HepG2 (cell line): ENCODE measurements around the gene REST. TPM values are rescaled to one million over a fixed set of nuclear protein-coding genes. Genes with fewer than 3 reads are reported as not detected.
"Not testable (repeated sequence)": the region's sequence is repeated elsewhere in the genome, so short reads cannot be mapped to it uniquely, and the experiment has no call there.

Experiments
- ATAC-seq: fragments of 200-7000 bp; cut with Tn5 transposase; 3 replicates; pipeline ENCODE4 v1.9.1; 2020; ENCODE audit warnings: mild to moderate bottlenecking, moderate library complexity
- BruUV-seq: library from RNA; stranded (reverse); fragments of 400-500 nt; replicated peaks from 2 replicates; lab custom pipeline; 2021; lab: Mats Ljungman, UMichigan
- CTCF ChIA-PET: fragments of 300-600 bp; formaldehyde crosslinking; extraction: SDS; loops from one replicate; lab custom pipeline; 2021; ENCODE audit warnings: low total read pairs, inconsistent platforms, low intra/inter-chr PET ratio; lab: Yijun Ruan, JAX
- POLR2A ChIA-PET: fragments of 350-600 bp; sonication (Branson Sonifier 250); formaldehyde crosslinking; loops from one replicate; lab custom pipeline; 2020; ENCODE audit warnings: antibody characterized with exemption, inconsistent platforms; lab: Yijun Ruan, JAX
- DNase-seq: peaks from one replicate; pipeline ENCODE4 v3.0.0-alpha.2; 2015; ENCODE audit warnings: low spot score
- FAIRE-seq: peaks from 3 replicates; lab custom pipeline; 2011; peaks lifted over from hg19 to GRCh38; lab: Jason Lieb, UNC
- H2AFZ ChIP-seq: one replicate; pipeline ENCODE4 v1.6.1; 2011; ENCODE audit warnings: low read length, inconsistent platforms
- H3K27ac ChIP-seq: fragments of 300-600 bp; 3 replicates; pipeline ENCODE4 v1.8.0; 2011; ENCODE audit warnings: mixed run types, mild to moderate bottlenecking, mixed read lengths, low read length, inconsistent platforms; ENCODE audit not compliant: insufficient read depth; ENCODE audit errors: extremely low read length
- H3K27me3 ChIP-seq, 2 experiments: fragments of 200-600 bp in 1 of 2; 2 replicates in 1 of 2; 3 replicates in 1 of 2; pipeline versions ENCODE4 v1.6.0 to v1.8.0; 2011; ENCODE audit warnings: low read length in 2 of 2, mild to moderate bottlenecking in 2 of 2, moderate library complexity in 2 of 2, inconsistent platforms in 1 of 2; ENCODE audit not compliant: insufficient read depth in 2 of 2, control insufficient read depth in 1 of 2
- H3K36me3 ChIP-seq, 2 experiments: fragments of 200-600 bp in 1 of 2; replicated peaks in 1 of 2; 2 replicates in 1 of 2; 3 replicates in 1 of 2; pipeline versions ENCODE4 v1.5.1 to v1.8.0; 2011; ENCODE audit warnings: low read length in 2 of 2, inconsistent platforms in 1 of 2; ENCODE audit not compliant: insufficient read depth in 2 of 2, control insufficient read depth in 1 of 2
- H3K4me1 ChIP-seq: 2 replicates; pipeline ENCODE4 v1.5.1; 2012; ENCODE audit warnings: low read length, inconsistent platforms; ENCODE audit not compliant: insufficient read depth
- H3K4me2 ChIP-seq: 2 replicates; pipeline ENCODE4 v1.6.0; 2011; ENCODE audit warnings: low read depth, low read length, inconsistent platforms
- H3K4me3 ChIP-seq, 3 experiments: fragments of 200-600 bp in 1 of 3; sonication (generic), shearing (Covaris generic) in 1 of 3; replicated peaks in 1 of 3; 2 replicates each; pipeline ENCODE4 v1.5.1; 2011 to 2016; ENCODE audit warnings: low read length in 3 of 3, inconsistent platforms in 2 of 3, low read depth in 2 of 3, mild to moderate bottlenecking in 2 of 3, control low read depth in 1 of 3, mixed read lengths in 1 of 3; ENCODE audit not compliant: insufficient read depth in 1 of 3
- H3K79me2 ChIP-seq: one replicate; pipeline ENCODE4 v1.6.1; 2011; ENCODE audit warnings: low read length, inconsistent platforms; ENCODE audit not compliant: insufficient read depth
- H3K9ac ChIP-seq: 2 replicates; pipeline ENCODE4 v1.6.0; 2011; ENCODE audit warnings: mild to moderate bottlenecking, low read depth, low read length, inconsistent platforms; ENCODE audit not compliant: insufficient read depth
- H3K9me3 ChIP-seq: 2 replicates; pipeline ENCODE4 v1.5.1; 2012; ENCODE audit warnings: mild to moderate bottlenecking, low read length
- H4K20me1 ChIP-seq: 2 replicates; pipeline ENCODE4 v1.6.0; 2011; ENCODE audit warnings: inconsistent platforms, mild to moderate bottlenecking, low read length, moderate library complexity; ENCODE audit not compliant: insufficient read depth
- LBX2 ChIP-seq: sonication (generic); formaldehyde crosslinking; IDR thresholded peaks from 2 replicates; pipeline ENCODE4 v1.5.0; 2020; ENCODE audit warnings: missing genetic modification reagents, mild to moderate bottlenecking, borderline replicate concordance
- TBX3 ChIP-seq: fragments of 450-650 bp; IDR thresholded peaks from 2 replicates; pipeline ENCODE4 v1.6.1; 2017; ENCODE audit warnings: antibody characterized with exemption, mild to moderate bottlenecking, inconsistent platforms, borderline replicate concordance
- ZBTB8A ChIP-seq: sonication (generic); formaldehyde crosslinking; IDR thresholded peaks from 2 replicates; pipeline ENCODE4 v1.4.0; 2020; ENCODE audit warnings: mild to moderate bottlenecking, low read depth, missing genetic modification reagents, borderline replicate concordance
- ZFP37 ChIP-seq: sonication (generic); formaldehyde crosslinking; IDR thresholded peaks from 2 replicates; pipeline ENCODE4 v1.4.0; 2020; ENCODE audit warnings: missing genetic modification reagents, borderline replicate concordance
- WGBS: methylation state at CpG from one replicate; pipeline ENCODE4 v1.1.6; 2017; ENCODE audit warnings: low lambda C conversion rate; 5-methylcytosine and 5-hydroxymethylcytosine counted together
- in situ Hi-C: cut with HindIII; loops from 2 replicates; pipeline ENCODE4 v1.10.0; 2017; ENCODE audit warnings: low pct_unique_long_range_greater_than_20kb; ENCODE audit not compliant: extremely low pct_ligation_motif_present
- intact Hi-C: fragments of 100-400 bp; cut with micrococcal nuclease; formaldehyde crosslinking; loops from one replicate; pipeline ENCODE4 v1.10.0; 2022; ENCODE audit not compliant: unreplicated experiment
- polyA plus RNA-seq, 8 experiments: library from polyadenylated mRNA; depleted of rRNA in 3 of 8; stranded (reverse) in 7 of 8; unstranded in 1 of 8; fragments of >200 nt; fragmentation: Illumina TruSeq in 4 of 8; extraction: Trizol in 4 of 8; gene quantifications; 2 replicates each; pipeline versions ENCODE4 v1.2.1 to v1.2.3, GENCODE V29; 2011 to 2016; ENCODE audit warnings: low read depth in 4 of 8, missing spikeins in 1 of 8, mixed read lengths in 1 of 8; ENCODE audit not compliant: insufficient read depth in 1 of 8
- total RNA-seq, 5 experiments: library from RNA; depleted of rRNA; stranded (reverse); fragments of >200 nt; fragmentation: Illumina TruSeq; extraction: Trizol; gene quantifications; 2 replicates each; pipeline ENCODE4 v1.2.3, GENCODE V29; 2016; ENCODE audit warnings: low read depth in 1 of 5

REST gene
- total and polyA plus RNA-seq, 2 of the 13 experiments (the other 11 are each of a cell fraction or from before 2014, with no cell fraction given), result 12.7 to 22.4 TPM

- in situ Hi-C loops, result no loop called here
- CTCF ChIA-PET, result no interaction called here
Measured at GRCh38 chr4:56892691-56893090, 15.0 kb upstream of the REST start.

GRCh38 chr4:56897842-56898241 lies 9.9 kb upstream of the REST start:
- intact Hi-C loops, H3K79me2 ChIP-seq, H3K4me2 ChIP-seq, DNase-seq, ATAC-seq, FAIRE-seq, H2AFZ ChIP-seq, H4K20me1 ChIP-seq, CTCF ChIA-PET, H3K4me1 ChIP-seq, H3K27me3 ChIP-seq, H3K9me3 ChIP-seq, H3K9ac ChIP-seq, H3K36me3 ChIP-seq, in situ Hi-C loops, BruUV-seq, H3K4me3 ChIP-seq, H3K27ac ChIP-seq: not testable (repeated sequence)
- POLR2A ChIA-PET, result interaction anchor here (1.2 kb wide), 1 partner anchor 11 kb away, joined by 3 read pairs; no protein-coding TSS in a partner anchor
- WGBS, result 90% methylated on average over 17 of the region's 17 CpGs

More at GRCh38 chr4:56892691-56893090, 15.0 kb upstream of the REST start:
- H3K79me2 ChIP-seq, result no peaks in the 10 kb centered on the region
- TF ChIP-seq ZBTB8A (no peak), TBX3 (no peak), ZFP37 (CRISPR knock-in tag) (no peak), LBX2 (CRISPR knock-in tag) (no peak)
- H3K27me3 ChIP-seq, result no peaks in the 10 kb centered on the region
- H2AFZ ChIP-seq, result no peak overlapping the region
- H3K9ac ChIP-seq, result no peak overlapping the region
- intact Hi-C loops, result no loop called here
- no peaks in the 10 kb centered on the region for H3K9me3 ChIP-seq
- no peak overlapping the region for H3K27ac ChIP-seq
- 43% methylated on average over 1 of the region's 1 CpG for WGBS
- no peak overlapping the region for H3K4me3 ChIP-seq
- POLR2A ChIA-PET, result no interaction called here
- H4K20me1 ChIP-seq, result no peaks in the 10 kb centered on the region
- 0 out of 2 replicates have a peak, but pooled peaks cover 5% of the 10 kb centered on the region for H3K4me1 ChIP-seq
- H3K4me2 ChIP-seq, result no peak overlapping the region
- ATAC-seq (no peak), FAIRE-seq (no peak), DNase-seq (no peak)
- BruUV-seq, result no TSS peak
- no peaks in the 10 kb centered on the region for H3K36me3 ChIP-seq

- H3K27me3 ChIP-seq, CTCF ChIA-PET, DNase-seq, H3K4me1 ChIP-seq, H3K9me3 ChIP-seq, in situ Hi-C loops, H4K20me1 ChIP-seq, FAIRE-seq, H3K36me3 ChIP-seq, intact Hi-C loops, H3K4me2 ChIP-seq, POLR2A ChIA-PET, H3K9ac ChIP-seq, ATAC-seq, BruUV-seq, H3K79me2 ChIP-seq, H2AFZ ChIP-seq, H3K4me3 ChIP-seq, H3K27ac ChIP-seq: not testable (repeated sequence)
- WGBS, result 64% methylated on average over 5 of the region's 5 CpGs
Measured at GRCh38 chr4:56900186-56900585, 7.5 kb upstream of the REST start.
